ENCODE measurements around the gene SEPTIN11. TPM values are rescaled to one million over a fixed set of nuclear protein-coding genes. Genes with fewer than 3 reads are reported as not detected.
A peak's percentile ranks its signal among the peaks of the same experiment; 100 is the strongest.

The SEPTIN11 gene
- total and polyA plus RNA-seq, 2 of the 8 experiments (the other 6 are each of a cell fraction or from before 2014, with no cell fraction given), result 32.2 to 110 TPM

DNA sequence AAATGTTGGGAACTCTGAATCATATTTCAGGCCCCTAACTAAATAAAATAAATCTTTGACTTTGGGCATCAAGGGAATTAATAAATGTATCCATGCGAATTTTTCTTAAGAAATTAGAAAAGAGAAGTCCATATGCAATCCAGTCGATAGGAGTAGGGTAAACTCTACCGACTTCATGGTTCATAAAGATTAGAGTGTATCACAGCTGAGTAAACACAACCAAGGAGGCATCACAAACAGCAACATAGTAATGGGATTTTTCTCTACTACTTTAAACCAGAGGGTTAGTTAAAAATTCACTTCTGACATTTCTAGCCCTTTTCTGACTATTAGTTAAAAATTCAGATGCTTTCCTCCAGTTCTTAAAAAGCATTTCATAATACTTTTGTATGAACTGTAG lies 19.9 kb downstream of the SEPTIN11 start:
- Histone ChIP-seq H3K36me3 (ENCODE audit: control insufficient read depth in 2 of 4, insufficient read depth in 4 of 4, low read length in 3 of 4) (no peaks in the 10 kb centered on the region), H3K23ac (ENCODE audit: insufficient read length) (no peak overlapping the region), H2BK5ac (ENCODE audit: low read depth, low read length) (no peak overlapping the region), H3K9me3 (ENCODE audit: insufficient read depth in 2 of 2, low read depth in 1 of 2, low read length in 1 of 2) (no peaks in the 10 kb centered on the region), H3K4me1 (replicated peaks in 1 of 4; ENCODE audit: control insufficient read depth in 3 of 4, insufficient read depth in 4 of 4, low read length in 3 of 4) (peaks cover 2 to 14% (median 7%) of the 10 kb centered on the region in 4 experiments; a peak in 6 of 7 replicates), H3K4ac (replicated peaks; ENCODE audit: insufficient read length, low read depth, low read length) (no peak overlapping the region), H3K27me3 (replicated peaks in 1 of 4; ENCODE audit: control insufficient read depth in 3 of 4, extremely low read depth in 1 of 4, insufficient read depth in 3 of 4, low read length in 3 of 4) (no peaks in the 10 kb centered on the region), H4K5ac (ENCODE audit: insufficient read length, low read depth, low read length) (no peak overlapping the region), H3K4me3 (ENCODE audit: extremely low read depth in 1 of 4, insufficient read depth in 2 of 4, low read depth in 3 of 4, low read length in 4 of 4) (no peak overlapping the region), H3K56ac (replicated peaks; ENCODE audit: insufficient read length, low read depth, low read length) (no peak overlapping the region), H4K91ac (replicated peaks; ENCODE audit: insufficient read length, low read length) (no peak overlapping the region), H4K20me1 (replicated peaks in 1 of 2; ENCODE audit: control insufficient read depth in 1 of 2, insufficient read depth in 2 of 2, low read length in 2 of 2) (peaks cover 0 to 2% of the 10 kb centered on the region in 2 experiments), H3K18ac (ENCODE audit: extremely low read depth, low read length) (no peak overlapping the region), H3K9ac (replicated peaks in 1 of 4; ENCODE audit: extremely low read depth in 1 of 4, low read depth in 3 of 4, low read length in 3 of 4) (no peak overlapping the region), H2AFZ (ENCODE audit: low read length) (no peak overlapping the region), H3K27ac (ENCODE audit: low read depth, low read length) (no peak overlapping the region), H3K14ac (ENCODE audit: insufficient read length) (no peak overlapping the region), H3K79me1 (ENCODE audit: low read depth, low read length) (no peaks in the 10 kb centered on the region; the same call in 1 of the 2 replicates), H2BK20ac (ENCODE audit: low read length) (no peak overlapping the region), H4K8ac (ENCODE audit: extremely low read depth, insufficient read depth, low read length) (no peak overlapping the region), H3K23me2 (ENCODE audit: low read depth, low read length) (no peaks in the 10 kb centered on the region), H2BK120ac (replicated peaks; ENCODE audit: low read depth, low read length) (no peak overlapping the region), H2BK15ac (ENCODE audit: low read length) (no peak overlapping the region), H2AK5ac (ENCODE audit: low read depth, low read length) (no peak overlapping the region), H2BK12ac (ENCODE audit: low read depth, low read length) (no peak overlapping the region), H3K4me2 (ENCODE audit: insufficient read depth in 1 of 2, low read depth in 2 of 2, low read length in 2 of 2) (0 out of 4 replicates have a peak overlapping the region, but pooled peaks of 1 of the 2 experiments have one; percentile 33), H3K79me2 (ENCODE audit: control insufficient read depth in 1 of 2, insufficient read depth in 2 of 2, low read length in 2 of 2) (peaks cover 0 to 46% of the 10 kb centered on the region in 2 experiments; a peak in 2 of 4 replicates)
- no peak for DNase-seq (ENCODE audit: low read depth in 1 of 2, low spot score in 2 of 2)
- CTCF ChIA-PET (ENCODE audit: partially characterized antibody), result no interaction called here
- TF ChIP-seq GTF2F1 (IDR thresholded peaks at IDR 0.05; ENCODE audit: borderline replicate concordance, low read depth, low read length) (no peak), JUN (IDR thresholded peaks at IDR 0.05; ENCODE audit: low read depth, low read length) (no peak), BRCA1 (IDR thresholded peaks at IDR 0.05; ENCODE audit: low read depth, low read length) (no peak), CTCF (IDR thresholded peaks at IDR 0.05; ENCODE audit: control extremely low read depth in 1 of 3, insufficient read depth in 1 of 3, low read depth in 1 of 3, low read length in 3 of 3) (no peak), KDM4A (IDR thresholded peaks at IDR 0.05; ENCODE audit: low read depth, low read length, severe bottlenecking) (no peak), SP4 (IDR thresholded peaks at IDR 0.05; ENCODE audit: low read length) (no peak), ATF3 (IDR thresholded peaks at IDR 0.05; ENCODE audit: insufficient read depth, low read depth, low read length) (no peak), RBBP5 (IDR thresholded peaks at IDR 0.05; ENCODE audit: borderline replicate concordance, low read depth, low read length) (no peak)
- no peak for FAIRE-seq
- WGBS, 2 experiments (ENCODE audit: extremely low coverage in 1 of 2, insufficient coverage in 1 of 2, insufficient read length in 1 of 2, insufficient replicate concordance in 2 of 2, low coverage in 1 of 2, low lambda C conversion rate in 2 of 2, missing lambda C conversion rate in 1 of 2), result 83% methylated on average over 3 of the region's 3 CpGs; no CpG with 5 or more reads in 1 of the 2 experiments
- POLR2A ChIA-PET (ENCODE audit: partially characterized antibody), result interaction anchor here (0.9 to 1.7 kb wide), 3 partner anchors 10 to 72 kb away, joined by 3 to 5 read pairs (median 4); no protein-coding TSS in a partner anchor
